Esophagus squamous epithelium (tissue), 4 donors: ENCODE results near the gene CCDC33.

Experiments used
- CTCF ChIP-seq, 6 experiments: fragments of 450-650 bp in 4 of 6; fragments of 200-600 bp in 2 of 6; sonication (generic) in 2 of 6; IDR thresholded peaks; one replicate each; pipeline ENCODE4 v1.5.1; 2016 to 2019; ENCODE audit warnings: antibody characterized with exemption in 6 of 6, mild to moderate bottlenecking in 4 of 6, moderate library complexity in 4 of 6
- POLR2A ChIP-seq, 4 donors: fragments of 450-650 bp; IDR thresholded peaks; one replicate each; pipeline ENCODE4 v1.6.1; 2017; ENCODE audit warnings: antibody characterized with exemption in 4 of 4, mild to moderate bottlenecking in 4 of 4, moderate library complexity in 3 of 4

DNA sequence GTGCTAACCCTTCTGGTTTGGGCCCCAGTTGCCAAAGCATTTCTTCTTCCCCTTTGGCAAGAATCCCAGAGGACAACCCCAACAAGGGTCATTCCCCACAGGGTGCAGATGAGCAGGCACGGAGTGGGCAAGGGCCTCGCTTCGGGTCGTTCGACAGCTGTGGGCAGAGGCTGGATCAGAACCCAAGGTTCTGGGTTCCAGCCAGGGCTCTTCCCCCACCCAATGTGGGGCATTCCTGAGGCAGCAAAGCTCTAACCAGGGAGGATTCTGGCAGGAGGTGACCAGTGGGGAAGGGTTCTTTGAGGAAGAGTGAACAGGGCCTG is 83.0 kb downstream of the CCDC33 start:
- no peak for TF ChIP-seq CTCF (IDR thresholded peaks at IDR 0.05)
- TF ChIP-seq POLR2A (IDR thresholded peaks at IDR 0.05), result no peak
